Common myeloid progenitor, CD34-positive (primary cell): Measurements from ENCODE around the gene DHX15.
A peak's percentile ranks its signal among the peaks of the same experiment; 100 is the strongest.
"Not testable (repeated sequence)": the region's sequence is repeated elsewhere in the genome, so short reads cannot be mapped to it uniquely, and the experiment has no call there.

Experiments used
- CTCF ChIA-PET: fragments of 350-600 bp; sonication (Branson Sonifier 250); formaldehyde crosslinking; loops from one replicate; lab custom pipeline; 2021; ENCODE audit warnings: antibody characterized with exemption; lab: Charles Lee
- POLR2A ChIA-PET: fragments of 350-600 bp; sonication (Branson Sonifier 250); formaldehyde crosslinking; loops from one replicate; lab custom pipeline; 2021; ENCODE audit warnings: antibody characterized with exemption; lab: Charles Lee
- DNase-seq, 3 donors: peaks; one replicate each; pipeline versions ENCODE4 v3.0.0 to v3.0.0-alpha.2; 2013
- H3K27ac ChIP-seq, 2 experiments: 1 replicate in 1 of 2; 2 replicates in 1 of 2; pipeline ENCODE4 v1.7.0; 2013; ENCODE audit warnings: inconsistent platforms in 2 of 2, low read length in 2 of 2, mild to moderate bottlenecking in 2 of 2, low read depth in 1 of 2, moderate library complexity in 1 of 2; ENCODE audit not compliant: severe bottlenecking in 2 of 2, insufficient read depth in 1 of 2, poor library complexity in 1 of 2
- H3K27me3 ChIP-seq, 5 experiments: replicated peaks in 2 of 5; 1 replicate in 3 of 5; 2 replicates in 2 of 5; pipeline versions ENCODE4 v1.6.1 to v1.7.0; 2013; ENCODE audit warnings: low read length in 4 of 5, mild to moderate bottlenecking in 2 of 5, moderate library complexity in 2 of 5, inconsistent platforms in 1 of 5; ENCODE audit not compliant: insufficient read depth in 5 of 5, control insufficient read depth in 4 of 5
- H3K36me3 ChIP-seq, 4 experiments: 1 replicate in 2 of 4; 2 replicates in 2 of 4; pipeline versions ENCODE4 v1.6.1 to v1.7.0; 2013; ENCODE audit warnings: low read length in 3 of 4, control low read depth in 1 of 4, mild to moderate bottlenecking in 1 of 4; ENCODE audit not compliant: control insufficient read depth in 4 of 4, insufficient read depth in 4 of 4
- H3K4me1 ChIP-seq, 4 experiments: 1 replicate in 3 of 4; 2 replicates in 1 of 4; pipeline versions ENCODE4 v1.6.1 to v1.7.1; 2013; ENCODE audit warnings: low read length in 3 of 4, mild to moderate bottlenecking in 3 of 4, control low read depth in 1 of 4, inconsistent platforms in 1 of 4, moderate library complexity in 1 of 4; ENCODE audit not compliant: control insufficient read depth in 4 of 4, insufficient read depth in 4 of 4; ENCODE audit errors: control extremely low read depth in 1 of 4
- H3K4me3 ChIP-seq, 7 experiments: 1 replicate in 4 of 7; 2 replicates in 3 of 7; pipeline versions ENCODE4 v1.5.1 to v1.7.0; 2013; ENCODE audit warnings: mild to moderate bottlenecking in 7 of 7, low read length in 6 of 7, moderate library complexity in 6 of 7, inconsistent platforms in 2 of 7, low read depth in 2 of 7, control low read depth in 1 of 7; ENCODE audit not compliant: insufficient read depth in 4 of 7, control insufficient read depth in 1 of 7; ENCODE audit errors: extremely low read depth in 1 of 7
- H3K9me3 ChIP-seq, 5 experiments: 1 replicate in 4 of 5; 2 replicates in 1 of 5; pipeline versions ENCODE4 v1.6.1 to v1.7.1; 2013; ENCODE audit warnings: low read length in 4 of 5, mild to moderate bottlenecking in 2 of 5, inconsistent platforms in 1 of 5, low read depth in 1 of 5, moderate library complexity in 1 of 5; ENCODE audit not compliant: control insufficient read depth in 4 of 5, insufficient read depth in 2 of 5; ENCODE audit errors: control extremely low read depth in 1 of 5
- WGBS: methylation state at CpG from one replicate; pipeline ENCODE4 v1.1.5; 2013; ENCODE audit not compliant: insufficient coverage; 5-methylcytosine and 5-hydroxymethylcytosine counted together

DHX15 gene

DNA sequence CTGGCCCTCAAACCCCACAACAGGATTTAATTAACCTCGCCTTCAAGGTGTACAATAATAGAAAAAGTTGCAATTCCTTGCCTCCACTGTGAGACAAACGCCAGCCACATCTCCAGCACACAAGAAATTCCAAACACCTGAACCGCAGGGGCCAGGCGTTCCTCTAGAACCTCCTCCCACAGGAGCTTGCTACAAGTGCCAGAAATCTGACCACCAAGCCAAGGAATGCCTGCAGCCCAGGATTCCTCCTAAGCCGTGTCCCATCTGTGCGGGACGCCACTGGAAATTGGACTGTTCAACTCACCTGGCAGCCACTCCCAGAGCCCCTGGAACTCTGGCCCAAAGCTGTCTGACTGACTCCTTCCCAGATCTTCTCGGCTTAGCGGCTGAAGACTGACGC is 81.3 kb downstream of the DHX15 start:
- H3K4me3 ChIP-seq, POLR2A ChIA-PET, H3K36me3 ChIP-seq, H3K9me3 ChIP-seq, H3K27ac ChIP-seq, DNase-seq, CTCF ChIA-PET, H3K27me3 ChIP-seq, H3K4me1 ChIP-seq: not testable (repeated sequence)
- WGBS = 90% methylated on average over 5 of the region's 10 CpGs

DNA sequence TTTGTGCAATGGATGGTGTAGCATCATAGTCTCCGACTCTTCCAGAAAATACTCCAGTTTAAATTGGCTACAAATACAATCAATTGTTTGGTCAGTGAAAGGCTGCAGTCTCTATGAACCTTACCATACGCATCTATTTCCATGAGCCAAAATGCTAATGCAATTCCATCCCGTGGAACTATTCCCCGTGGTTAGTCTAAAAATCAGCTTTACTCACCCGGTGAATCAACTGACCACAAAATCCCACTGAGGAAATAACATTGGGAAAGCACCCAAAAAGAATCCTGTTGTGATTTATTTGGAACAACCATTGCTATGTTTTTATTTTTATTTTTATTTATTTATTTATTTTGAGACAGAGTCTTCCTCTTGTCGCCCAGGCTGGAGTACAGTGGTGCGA is 87.1 kb downstream of the DHX15 start:
- ChIA-PET CTCF (interaction anchor here (0.7 to 1.6 kb wide), 4 partner anchors 9 to 55 kb away, joined by 3 read pairs; no protein-coding TSS in a partner anchor), POLR2A (no interaction called here)
- H3K4me3 ChIP-seq = no peak overlapping the region
- H3K4me1 ChIP-seq = no peaks in the 10 kb centered on the region
- no peak overlapping the region for H3K27ac ChIP-seq
- no peaks in the 10 kb centered on the region for H3K9me3 ChIP-seq
- DNase-seq = no peak
- H3K27me3 ChIP-seq = peaks cover 0 to 5% (median 0%) of the 10 kb centered on the region in 5 experiments
- 90% methylated on average over 5 of the region's 7 CpGs for WGBS
- no peaks in the 10 kb centered on the region for H3K36me3 ChIP-seq

DNA sequence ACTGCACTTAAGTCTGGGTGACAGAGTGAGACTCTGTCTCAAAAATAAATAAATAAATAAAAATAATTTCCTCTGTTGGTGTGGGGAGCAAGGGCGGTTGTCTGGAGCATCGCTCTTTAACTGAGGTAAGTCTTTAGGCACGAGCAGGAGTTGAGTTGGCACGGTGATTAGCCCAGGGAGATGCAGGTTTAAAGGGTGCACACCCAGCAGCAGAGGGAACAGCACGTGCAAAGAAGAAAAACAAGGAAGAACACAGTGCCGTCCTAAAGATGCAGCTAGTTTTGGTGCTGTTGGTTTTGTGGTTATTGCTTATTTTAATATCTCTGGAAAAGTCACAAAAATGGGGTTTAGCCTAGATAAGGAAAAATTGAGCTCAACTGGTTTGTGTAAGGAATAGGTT is 87.8 kb downstream of the DHX15 start:
- Histone ChIP-seq H3K27ac (no peak overlapping the region), H3K27me3 (peaks cover 0 to 5% (median 0%) of the 10 kb centered on the region in 5 experiments), H3K9me3 (no peaks in the 10 kb centered on the region), H3K4me3 (no peak overlapping the region), H3K36me3 (no peaks in the 10 kb centered on the region), H3K4me1 (no peaks in the 10 kb centered on the region)
- WGBS = 98% methylated on average over 6 of the region's 6 CpGs
- CTCF ChIA-PET = interaction anchor here (0.7 to 1.1 kb wide), 3 partner anchors 21 to 56 kb away, joined by 3 read pairs; no protein-coding TSS in a partner anchor
- no peak for DNase-seq
- POLR2A ChIA-PET = no interaction called here

DNA sequence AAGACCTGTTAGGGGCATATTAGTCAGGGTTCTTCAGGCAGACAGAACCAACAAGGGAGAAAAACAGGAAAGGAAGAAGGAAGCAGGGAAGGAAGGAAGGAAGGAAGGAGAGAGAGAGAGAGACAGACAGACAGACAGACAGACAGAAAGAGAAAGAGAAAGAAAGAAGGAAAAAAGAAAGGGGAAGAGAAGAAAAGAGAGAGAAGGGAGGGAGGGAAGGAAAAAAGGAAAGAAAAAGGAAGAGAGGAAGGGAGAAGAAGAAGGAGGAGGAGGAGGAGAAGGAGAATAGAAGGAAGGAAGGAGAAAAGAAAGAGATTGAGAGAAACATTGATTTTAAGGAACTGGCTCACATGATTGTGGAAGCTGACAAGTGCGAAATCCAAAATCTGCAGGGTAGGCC is 89.0 kb downstream of the DHX15 start:
- Histone ChIP-seq H3K4me3 (no peak overlapping the region), H3K27me3 (peaks cover 0 to 5% (median 0%) of the 10 kb centered on the region in 5 experiments), H3K27ac (no peak overlapping the region), H3K36me3 (no peaks in the 10 kb centered on the region), H3K9me3 (no peaks in the 10 kb centered on the region), H3K4me1 (no peaks in the 10 kb centered on the region)
- CTCF ChIA-PET = interaction anchor here (1.0 kb wide), 1 partner anchor 30 kb away, joined by 3 read pairs; no protein-coding TSS in a partner anchor
- WGBS = 100% methylated on average over 1 of the region's 1 CpG
- POLR2A ChIA-PET = no interaction called here
- no peak for DNase-seq

DNA sequence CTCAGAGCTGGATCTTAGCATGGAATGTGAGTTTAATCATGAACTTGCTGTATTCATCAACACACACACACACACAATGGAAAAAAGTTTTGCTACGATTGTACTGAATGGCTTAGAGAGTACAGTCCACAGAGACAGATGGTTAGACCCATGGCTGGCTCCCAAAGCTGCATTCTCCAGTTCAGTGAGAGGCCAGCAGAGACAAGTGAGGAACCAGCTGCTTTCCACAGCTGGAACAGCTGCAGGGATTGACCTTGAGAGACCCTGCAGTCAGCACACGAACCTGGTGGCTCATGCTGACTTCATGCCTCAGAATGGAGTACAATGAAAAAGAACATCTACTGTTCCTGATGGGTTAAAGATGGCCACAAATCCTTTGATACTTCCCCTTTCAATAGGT is 94.5 kb downstream of the DHX15 start:
- peaks cover 0 to 7% (median 2%) of the 10 kb centered on the region in 5 experiments for H3K27me3 ChIP-seq
- no peak for DNase-seq
- 95% methylated on average over 2 of the region's 2 CpGs for WGBS
- H3K36me3 ChIP-seq = no peaks in the 10 kb centered on the region
- ChIA-PET CTCF (interaction anchor here (0.6 to 5.5 kb wide), 12 partner anchors 8 to 735 kb away, joined by 3 to 29 read pairs (median 4); no protein-coding TSS in a partner anchor), POLR2A (no interaction called here)
- H3K4me3 ChIP-seq = no peak overlapping the region
- no peaks in the 10 kb centered on the region for H3K4me1 ChIP-seq
- no peak overlapping the region for H3K27ac ChIP-seq
- no peaks in the 10 kb centered on the region for H3K9me3 ChIP-seq

DNA sequence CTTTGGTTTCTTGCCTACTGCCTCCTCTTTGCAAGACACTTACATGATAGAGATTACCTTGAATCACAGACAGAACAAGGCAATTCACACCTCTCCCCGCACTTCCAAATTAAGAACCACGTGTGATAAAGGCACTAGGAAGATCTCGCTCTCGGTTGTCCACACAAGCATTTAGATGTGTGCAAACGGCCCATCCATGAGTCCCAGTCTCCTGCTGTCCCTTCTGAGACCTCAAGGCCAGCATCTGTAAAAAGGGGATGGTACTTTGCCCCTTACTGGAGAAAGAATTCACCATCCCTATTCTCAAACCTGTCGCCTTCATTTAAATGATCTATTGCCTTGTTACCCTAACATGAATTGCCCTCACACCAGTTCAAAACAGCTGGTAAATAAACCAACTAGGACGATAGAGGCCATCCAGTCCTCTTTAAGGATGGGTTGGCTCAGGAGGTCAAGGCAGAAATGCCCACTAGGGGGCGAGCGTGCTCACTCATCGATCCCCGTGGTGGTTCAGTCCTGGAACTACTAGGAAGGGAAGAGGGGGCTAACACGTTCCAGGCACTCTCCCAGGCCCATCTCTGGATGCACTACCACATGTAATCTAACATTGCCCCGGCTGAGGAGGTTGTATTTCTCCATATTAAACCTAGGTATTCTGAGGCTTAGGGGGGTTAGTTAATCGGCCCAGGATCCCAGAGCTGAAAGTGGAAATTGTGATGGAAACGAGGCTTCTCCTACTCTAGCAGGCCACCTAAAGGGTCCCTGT is 95.8 kb downstream of the DHX15 start:
- Histone ChIP-seq H3K9me3 (no peaks in the 10 kb centered on the region), H3K27ac (no peak overlapping the region), H3K4me3 (no peak overlapping the region), H3K4me1 (no peaks in the 10 kb centered on the region), H3K27me3 (peaks cover 0 to 7% (median 2%) of the 10 kb centered on the region in 5 experiments), H3K36me3 (no peaks in the 10 kb centered on the region)
- DNase-seq = peak; percentile 57 to 77 (median 67)
- POLR2A ChIA-PET = no interaction called here
- WGBS = 36% methylated on average over 11 of the region's 15 CpGs
- CTCF ChIA-PET = interaction anchor here (0.7 to 5.5 kb wide), 19 partner anchors 10 to 644 kb away, joined by 3 to 29 read pairs (median 3); no protein-coding TSS in a partner anchor

DNA sequence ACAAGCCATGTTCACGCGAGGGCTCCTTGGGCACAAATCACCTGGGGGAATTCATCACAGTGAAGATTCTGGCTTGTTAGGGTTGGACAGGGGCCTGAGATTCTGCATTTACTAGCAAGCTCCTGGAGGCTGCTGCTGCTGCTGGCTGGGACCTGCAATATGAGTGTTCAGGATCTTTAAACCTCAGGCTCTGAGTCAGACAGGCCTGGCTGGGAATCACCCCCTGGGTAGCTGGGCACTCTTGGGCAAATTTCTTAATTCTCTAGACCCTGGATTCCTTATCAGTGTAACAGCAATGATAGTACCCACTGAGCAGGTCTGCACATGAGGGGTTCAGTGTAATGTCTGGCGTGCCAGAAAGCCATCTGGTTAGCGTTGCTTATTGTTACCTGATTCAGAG is 101.5 kb downstream of the DHX15 start:
- no peak for DNase-seq
- ChIA-PET CTCF (no interaction called here), POLR2A (no interaction called here)
- no peaks in the 10 kb centered on the region for H3K36me3 ChIP-seq
- H3K27ac ChIP-seq = no peak overlapping the region
- peak overlapping the region in 1 of 7 experiments; percentile 21 for H3K4me3 ChIP-seq
- H3K27me3 ChIP-seq = peaks cover 1 to 9% (median 4%) of the 10 kb centered on the region in 5 experiments
- H3K9me3 ChIP-seq = no peaks in the 10 kb centered on the region
- WGBS = 93% methylated on average over 4 of the region's 4 CpGs
- no peaks in the 10 kb centered on the region for H3K4me1 ChIP-seq
